Gastroesophageal sphincter (tissue), 4 donors: Measurements from ENCODE around the gene ZKSCAN4. TPM values are rescaled to one million over a fixed set of nuclear protein-coding genes. Genes with fewer than 3 reads are reported as not detected.

Source experiments
- ATAC-seq: fragments of 150-250 bp; one replicate; pipeline ENCODE4 v1.9.1; 2016; ENCODE audit warnings: mild to moderate bottlenecking, moderate library complexity
- H3K27ac ChIP-seq, 4 donors: fragments of 200-600 bp; sonication (generic) in 3 of 4; 1 replicate in 3 of 4; 2 replicates in 1 of 4; pipeline ENCODE4 v1.5.1; 2016 to 2019
- H3K27me3 ChIP-seq: fragments of 200-600 bp; sonication (generic); one replicate; pipeline ENCODE4 v1.5.1; 2019
- H3K36me3 ChIP-seq, 2 donors: fragments of 200-600 bp; sonication (generic); one replicate each; pipeline ENCODE4 v1.5.1; 2019; ENCODE audit warnings: control low read depth in 1 of 2
- H3K4me1 ChIP-seq, 3 donors: fragments of 200-600 bp; sonication (generic); 1 replicate in 2 of 3; 2 replicates in 1 of 3; pipeline ENCODE4 v1.5.1; 2016 to 2019; ENCODE audit warnings: control low read depth in 2 of 3
- H3K4me3 ChIP-seq, 2 donors: fragments of 200-600 bp; sonication (generic); one replicate each; pipeline ENCODE4 v1.5.1; 2019; ENCODE audit warnings: mild to moderate bottlenecking in 1 of 2, moderate library complexity in 1 of 2
- H3K9me3 ChIP-seq, 3 donors: fragments of 200-600 bp; sonication (generic); one replicate each; pipeline ENCODE4 v1.5.1; 2017 to 2019; ENCODE audit warnings: control low read depth in 2 of 3
- CTCF ChIP-seq, 4 experiments: fragments of 200-600 bp in 2 of 4; fragments of 450-650 bp in 2 of 4; sonication (generic) in 1 of 4; IDR thresholded peaks; one replicate each; pipeline ENCODE4 v1.5.1; 2017 to 2019; ENCODE audit warnings: antibody characterized with exemption in 4 of 4, mild to moderate bottlenecking in 2 of 4, moderate library complexity in 2 of 4
- EP300 ChIP-seq: sonication (generic); formaldehyde crosslinking; IDR thresholded peaks from one replicate; pipeline ENCODE4 v1.6.1; 2017; ENCODE audit warnings: antibody characterized with exemption, mild to moderate bottlenecking
- POLR2A ChIP-seq, 2 donors: fragments of 450-650 bp; IDR thresholded peaks; one replicate each; pipeline ENCODE4 v1.6.1; 2017; ENCODE audit warnings: antibody characterized with exemption in 2 of 2, mild to moderate bottlenecking in 2 of 2, moderate library complexity in 1 of 2
- POLR2AphosphoS5 ChIP-seq: sonication (generic); formaldehyde crosslinking; IDR thresholded peaks from one replicate; pipeline ENCODE4 v1.6.1; 2017; ENCODE audit warnings: antibody characterized with exemption
- WGBS, 2 donors: methylation state at CpG; one replicate each; pipeline ENCODE4 v1.1.5; 2018; ENCODE audit warnings: low coverage in 1 of 2; 5-methylcytosine and 5-hydroxymethylcytosine counted together
- total RNA-seq, 4 donors: library from RNA; depleted of rRNA; stranded (reverse); fragments of >200 nt; gene quantifications; one replicate each; pipeline ENCODE4 v1.1.0, GENCODE V29; 2016

Gene ZKSCAN4
- total RNA-seq, 4 donors from 2014 or later = 3.2 to 6.4 (median 5.0) TPM

- Histone ChIP-seq H3K27me3 (no peaks in the 10 kb centered on the region), H3K4me1 (no peaks in the 10 kb centered on the region), H3K9me3 (no peaks in the 10 kb centered on the region), H3K4me3 (no peak overlapping the region), H3K27ac (no peak overlapping the region), H3K36me3 (peaks cover 0 to 28% of the 10 kb centered on the region in 2 donors)
- 90 to 91% methylated on average over 1 of the region's 1 CpG for WGBS, 2 donors
- ATAC-seq = no peak
- TF ChIP-seq CTCF (IDR thresholded peaks at IDR 0.05) (no peak), EP300 (no peak), POLR2AphosphoS5 (no peak), POLR2A (IDR thresholded peaks at IDR 0.05) (no peak)
Measured at GRCh38 chr6:28240471-28240870, 11.6 kb downstream of the ZKSCAN4 start.

GRCh38 chr6:28239636-28240035 lies 12.4 kb downstream of the ZKSCAN4 start:
- WGBS, 2 donors = 92 to 100% methylated on average over 1 of the region's 1 CpG
- no peaks in the 10 kb centered on the region for H3K4me1 ChIP-seq

GRCh38 chr6:28235912-28236452 lies 16.1 kb downstream of the ZKSCAN4 start:
- Histone ChIP-seq H3K27ac (no peak overlapping the region), H3K27me3 (no peaks in the 10 kb centered on the region), H3K4me3 (no peak overlapping the region), H3K36me3 (peaks cover 0 to 53% of the 10 kb centered on the region in 2 donors), H3K4me1 (no peaks in the 10 kb centered on the region), H3K9me3 (peaks cover 0 to 4% (median 0%) of the 10 kb centered on the region in 3 donors)
- ATAC-seq = no peak
- 75 to 83% methylated on average over 1 to 3 of the region's 3 CpGs for WGBS, 2 donors
- TF ChIP-seq EP300 = no peak
- no peak for TF ChIP-seq POLR2AphosphoS5
- TF ChIP-seq POLR2A (IDR thresholded peaks at IDR 0.05) = no peak
- TF ChIP-seq CTCF (IDR thresholded peaks at IDR 0.05) = no peak

More at GRCh38 chr6:28239636-28240035, 12.4 kb downstream of the ZKSCAN4 start:
- Histone ChIP-seq H3K27ac (no peak overlapping the region), H3K36me3 (peaks cover 0 to 28% of the 10 kb centered on the region in 2 donors), H3K27me3 (no peaks in the 10 kb centered on the region), H3K4me3 (no peak overlapping the region), H3K9me3 (no peaks in the 10 kb centered on the region)
- TF ChIP-seq CTCF (IDR thresholded peaks at IDR 0.05) (no peak), EP300 (no peak), POLR2A (IDR thresholded peaks at IDR 0.05) (no peak), POLR2AphosphoS5 (no peak)
- ATAC-seq = no peak

- H3K4me3 ChIP-seq = no peak overlapping the region
- no peaks in the 10 kb centered on the region for H3K27me3 ChIP-seq
- H3K9me3 ChIP-seq = peaks cover 0 to 4% (median 0%) of the 10 kb centered on the region in 3 donors
- H3K27ac ChIP-seq = no peak overlapping the region
- peaks cover 0 to 5% (median 0%) of the 10 kb centered on the region in 3 donors for H3K4me1 ChIP-seq
- no peak for ATAC-seq
- 98% methylated on average over 11 of the region's 11 CpGs; no CpG with 5 or more reads in 1 of the 2 donors for WGBS, 2 donors
- H3K36me3 ChIP-seq = peaks cover 9 to 78% of the 10 kb centered on the region in 2 donors
- no peak for TF ChIP-seq CTCF (IDR thresholded peaks at IDR 0.05)
- TF ChIP-seq POLR2AphosphoS5 = no peak
- no peak for TF ChIP-seq EP300
- TF ChIP-seq POLR2A (IDR thresholded peaks at IDR 0.05) = no peak
Measured at GRCh38 chr6:28232785-28233184, 19.3 kb downstream of the ZKSCAN4 start.

- 52 to 85% methylated on average over 2 of the region's 2 CpGs for WGBS, 2 donors
- H3K36me3 ChIP-seq = peaks cover 9 to 46% of the 10 kb centered on the region in 2 donors
- H3K4me3 ChIP-seq = no peak overlapping the region
- no peak for ATAC-seq
- H3K27ac ChIP-seq = no peak overlapping the region
- H3K27me3 ChIP-seq = peaks cover 8% of the 10 kb centered on the region
- peaks cover 0 to 34% (median 6%) of the 10 kb centered on the region in 3 donors for H3K4me1 ChIP-seq
- TF ChIP-seq POLR2AphosphoS5 (no peak), CTCF (IDR thresholded peaks at IDR 0.05) (no peak), EP300 (no peak), POLR2A (IDR thresholded peaks at IDR 0.05) (no peak)
- H3K9me3 ChIP-seq = no peaks in the 10 kb centered on the region
Measured at GRCh38 chr6:28226460-28226859, 25.6 kb downstream of the ZKSCAN4 start.
